ENCODE results near the gene MAST4. TPM values are rescaled to one million over a fixed set of nuclear protein-coding genes. Genes with fewer than 3 reads are reported as not detected.
"Not testable (repeated sequence)": the region's sequence is repeated elsewhere in the genome, so short reads cannot be mapped to it uniquely, and the experiment has no call there.

The MAST4 gene
- total RNA-seq, 1 donor from 2014 or later, result 114 TPM

GRCh38 chr5:66646570-66646969 lies 50.4 kb downstream of the MAST4 start:
- DNase-seq (ENCODE audit: low spot score), result no peak

- no peak for DNase-seq (ENCODE audit: low spot score)
Measured at GRCh38 chr5:66647146-66647856, 51.1 kb downstream of the MAST4 start.

- DNase-seq (ENCODE audit: low spot score), result no peak
Measured at GRCh38 chr5:66652818-66653217, 56.6 kb downstream of the MAST4 start.

GRCh38 chr5:66653325-66653724 lies 57.1 kb downstream of the MAST4 start:
- DNase-seq (ENCODE audit: low spot score), result no peak

- DNase-seq (ENCODE audit: low spot score), result no peak
Measured at GRCh38 chr5:66655395-66656324, 59.5 kb downstream of the MAST4 start.

- DNase-seq (ENCODE audit: low spot score), result no peak
Measured at GRCh38 chr5:66658516-66658915, 62.3 kb downstream of the MAST4 start.

GRCh38 chr5:66659780-66660179 lies 63.6 kb downstream of the MAST4 start:
- no peak for DNase-seq (ENCODE audit: low spot score)

- no peak for DNase-seq (ENCODE audit: low spot score)
Measured at GRCh38 chr5:66660396-66660795, 64.2 kb downstream of the MAST4 start.

GRCh38 chr5:66661149-66661548 lies 65.0 kb downstream of the MAST4 start:
- DNase-seq (ENCODE audit: low spot score), result no peak

GRCh38 chr5:66666778-66667177 lies 70.6 kb downstream of the MAST4 start:
- DNase-seq (ENCODE audit: low spot score), result peak; percentile 65

- DNase-seq (ENCODE audit: low spot score), result no peak
Measured at GRCh38 chr5:66669086-66669861, 73.1 kb downstream of the MAST4 start.

- no peak for DNase-seq (ENCODE audit: low spot score)
Measured at GRCh38 chr5:66669862-66670195, 73.6 kb downstream of the MAST4 start.

GRCh38 chr5:66671305-66671704 lies 75.1 kb downstream of the MAST4 start:
- DNase-seq (ENCODE audit: low spot score), result no peak

- DNase-seq (ENCODE audit: low spot score), result no peak
Measured at GRCh38 chr5:66674802-66675201, 78.6 kb downstream of the MAST4 start.

GRCh38 chr5:66675406-66675805 lies 79.2 kb downstream of the MAST4 start:
- no peak for DNase-seq (ENCODE audit: low spot score)

- no peak for DNase-seq (ENCODE audit: low spot score)
Measured at GRCh38 chr5:66680221-66680620, 84.0 kb downstream of the MAST4 start.

- DNase-seq (ENCODE audit: low spot score), result no peak
Measured at GRCh38 chr5:66680804-66681203, 84.6 kb downstream of the MAST4 start.

- no peak for DNase-seq (ENCODE audit: low spot score)
Measured at GRCh38 chr5:66684663-66685062, 88.5 kb downstream of the MAST4 start.

- DNase-seq (ENCODE audit: low spot score), result no peak
Measured at GRCh38 chr5:66689522-66690220, 93.5 kb downstream of the MAST4 start.

GRCh38 chr5:66694036-66694435 lies 97.8 kb downstream of the MAST4 start:
- no peak for DNase-seq (ENCODE audit: low spot score)

GRCh38 chr5:66695840-66696239 lies 99.6 kb downstream of the MAST4 start:
- not testable (repeated sequence) for DNase-seq (ENCODE audit: low spot score)

All from ureter (tissue), 1 donor.